ENCODE results near the gene RFC4.

DNA sequence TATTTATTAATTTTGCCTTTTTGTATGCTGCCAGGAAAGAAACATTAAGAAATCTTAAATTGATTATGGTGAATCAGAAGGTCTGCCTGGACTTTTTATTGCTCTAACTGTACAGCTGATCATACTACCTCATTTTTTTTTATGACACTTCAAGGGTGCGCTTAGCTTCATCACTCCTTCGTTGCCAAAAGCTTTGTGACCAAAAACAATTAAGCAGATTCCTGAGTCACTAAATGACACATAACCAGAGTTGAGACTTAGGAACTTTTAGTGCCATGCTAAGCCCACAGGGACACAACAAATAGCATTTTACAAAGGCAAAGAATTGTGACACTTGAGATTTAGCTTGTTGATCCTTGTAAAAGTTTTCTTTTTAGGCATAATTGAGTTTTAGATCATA lies 41.2 kb upstream of the RFC4 start:
- TF ChIP-seq, protein P1, sequence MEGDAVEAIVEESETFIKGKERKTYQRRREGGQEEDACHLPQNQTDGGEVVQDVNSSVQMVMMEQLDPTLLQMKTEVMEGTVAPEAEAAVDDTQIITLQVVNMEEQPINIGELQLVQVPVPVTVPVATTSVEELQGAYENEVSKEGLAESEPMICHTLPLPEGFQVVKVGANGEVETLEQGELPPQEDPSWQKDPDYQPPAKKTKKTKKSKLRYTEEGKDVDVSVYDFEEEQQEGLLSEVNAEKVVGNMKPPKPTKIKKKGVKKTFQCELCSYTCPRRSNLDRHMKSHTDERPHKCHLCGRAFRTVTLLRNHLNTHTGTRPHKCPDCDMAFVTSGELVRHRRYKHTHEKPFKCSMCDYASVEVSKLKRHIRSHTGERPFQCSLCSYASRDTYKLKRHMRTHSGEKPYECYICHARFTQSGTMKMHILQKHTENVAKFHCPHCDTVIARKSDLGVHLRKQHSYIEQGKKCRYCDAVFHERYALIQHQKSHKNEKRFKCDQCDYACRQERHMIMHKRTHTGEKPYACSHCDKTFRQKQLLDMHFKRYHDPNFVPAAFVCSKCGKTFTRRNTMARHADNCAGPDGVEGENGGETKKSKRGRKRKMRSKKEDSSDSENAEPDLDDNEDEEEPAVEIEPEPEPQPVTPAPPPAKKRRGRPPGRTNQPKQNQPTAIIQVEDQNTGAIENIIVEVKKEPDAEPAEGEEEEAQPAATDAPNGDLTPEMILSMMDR (IDR thresholded peaks at IDR 0.05; ENCODE audit: borderline replicate concordance, extremely low read depth, low read length, poor library complexity, severe bottlenecking) = no peak
- TF ChIP-seq EZH2 (IDR thresholded peaks at IDR 0.05; ENCODE audit: borderline replicate concordance, low read depth, low read length, severe bottlenecking) = no peak

Data from DND-41 (cell line).